ENCODE data around the gene CDKAL1.

CDKAL1 gene

GRCh38 chr6:20674664-20675063 lies 140.4 kb downstream of the CDKAL1 start:
- H3K4me3 ChIP-seq = no peak overlapping the region
- H3K27ac ChIP-seq = no peak overlapping the region
- TF ChIP-seq CTCF (IDR thresholded peaks at IDR 0.05) = no peak
- no peak for DNase-seq (ENCODE audit: low spot score)

GRCh38 chr6:20678831-20679352 lies 144.6 kb downstream of the CDKAL1 start:
- no peak for DNase-seq (ENCODE audit: low spot score)
- Histone ChIP-seq H3K27ac (no peak overlapping the region), H3K4me3 (no peak overlapping the region)
- TF ChIP-seq CTCF (IDR thresholded peaks at IDR 0.05) = no peak

- Histone ChIP-seq H3K4me3 (no peak overlapping the region), H3K27ac (no peak overlapping the region)
- DNase-seq (ENCODE audit: low spot score) = no peak
- no peak for TF ChIP-seq CTCF (IDR thresholded peaks at IDR 0.05)
These were observed 146.5 kb downstream of the CDKAL1 start for GRCh38 chr6:20680697-20681165.

- no peak overlapping the region for H3K27ac ChIP-seq
- H3K4me3 ChIP-seq = no peak overlapping the region
- TF ChIP-seq CTCF (IDR thresholded peaks at IDR 0.05) = no peak
- DNase-seq (ENCODE audit: low spot score) = no peak
These were observed 147.0 kb downstream of the CDKAL1 start for GRCh38 chr6:20681243-20681684.

GRCh38 chr6:20684474-20684873 lies 150.2 kb downstream of the CDKAL1 start:
- H3K4me3 ChIP-seq = no peak overlapping the region
- DNase-seq (ENCODE audit: low spot score) = no peak
- no peak for TF ChIP-seq CTCF (IDR thresholded peaks at IDR 0.05)
- H3K27ac ChIP-seq = no peak overlapping the region

- no peak for DNase-seq (ENCODE audit: low spot score)
- no peak overlapping the region for H3K4me3 ChIP-seq
- no peak overlapping the region for H3K27ac ChIP-seq
- TF ChIP-seq CTCF (IDR thresholded peaks at IDR 0.05) = no peak
These were observed 151.9 kb downstream of the CDKAL1 start for GRCh38 chr6:20686142-20686541.

- TF ChIP-seq CTCF (IDR thresholded peaks at IDR 0.05) = no peak
- Histone ChIP-seq H3K27ac (no peak overlapping the region), H3K4me3 (no peak overlapping the region)
- no peak for DNase-seq (ENCODE audit: low spot score)
These were observed 153.2 kb downstream of the CDKAL1 start for GRCh38 chr6:20687494-20687893.

Measured in coronary artery (tissue), 2 donors.